HEK293 (cell line): ENCODE data around the gene FERMT3.

Experiments used
- CTCF ChIA-PET: fragments of 350-600 bp; formaldehyde crosslinking; extraction: SDS; loops from one replicate; lab custom pipeline; 2021; ENCODE audit warnings: antibody characterized with exemption; lab: Yijun Ruan, JAX
- POLR2A ChIA-PET: fragments of 300-600 bp; formaldehyde crosslinking; extraction: SDS; loops from one replicate; lab custom pipeline; 2020; ENCODE audit warnings: antibody characterized with exemption, inconsistent platforms; lab: Yijun Ruan, JAX
- H3K27ac ChIP-seq: fragments of 200-500 bp; sonication (Bioruptor generic); 2 replicates; pipeline ENCODE4 v1.5.1; 2014; ENCODE audit warnings: low read depth, low read length, control low read depth, inconsistent platforms; ENCODE audit errors: extremely low read depth
- H3K36me3 ChIP-seq, 2 experiments: fragments of 200-500 bp in 1 of 2; sonication (Bioruptor generic) in 1 of 2; 1 replicate in 1 of 2; 2 replicates in 1 of 2; pipeline ENCODE4 v1.5.1; 2014 to 2017; ENCODE audit warnings: inconsistent platforms in 2 of 2, low read length in 2 of 2; ENCODE audit not compliant: control insufficient read depth in 2 of 2, insufficient read depth in 1 of 2
- H3K4me1 ChIP-seq: fragments of 200-500 bp; sonication (Bioruptor generic); 2 replicates; pipeline ENCODE4 v1.5.1; 2014; ENCODE audit warnings: mild to moderate bottlenecking, low read length, inconsistent platforms; ENCODE audit not compliant: control insufficient read depth, insufficient read depth
- H3K4me3 ChIP-seq: 2 replicates; pipeline ENCODE4 v1.5.1; 2011; ENCODE audit warnings: low read depth, mild to moderate bottlenecking, control low read depth, low read length, moderate library complexity
- H3K9me3 ChIP-seq: fragments of 200-500 bp; sonication (Bioruptor generic); 2 replicates; pipeline ENCODE4 v1.5.1; 2014; ENCODE audit warnings: low read depth, low read length, inconsistent platforms; ENCODE audit not compliant: control insufficient read depth, insufficient read depth
- GLIS2 ChIP-seq: fragments of 450-650 bp; formaldehyde crosslinking; IDR thresholded peaks from 2 replicates; pipeline ENCODE4 v1.5.1; 2016; ENCODE audit warnings: missing biosample characterization, missing genetic modification characterization
- HOXA7 ChIP-seq: sonication (generic); formaldehyde crosslinking; IDR thresholded peaks from 2 replicates; pipeline ENCODE4 v1.8.1; 2022; ENCODE audit warnings: missing genetic modification reagents, borderline replicate concordance
- KLF1 ChIP-seq: fragments of 450-650 bp; formaldehyde crosslinking; IDR thresholded peaks from 2 replicates; pipeline ENCODE4 v1.5.1; 2016; ENCODE audit warnings: missing biosample characterization, missing genetic modification characterization
- KLF9 ChIP-seq: fragments of 450-650 bp; formaldehyde crosslinking; IDR thresholded peaks from 2 replicates; pipeline ENCODE4 v1.5.1; 2016; ENCODE audit warnings: missing biosample characterization, missing genetic modification characterization, low read depth
- MEIS1 ChIP-seq: sonication (generic); formaldehyde crosslinking; IDR thresholded peaks from 2 replicates; pipeline ENCODE4 v1.8.1; 2022; ENCODE audit warnings: missing genetic modification reagents, mild to moderate bottlenecking, borderline replicate concordance
- SALL2 ChIP-seq: fragments of 450-650 bp; formaldehyde crosslinking; IDR thresholded peaks from 2 replicates; pipeline ENCODE4 v1.5.0; 2017; ENCODE audit warnings: missing biosample characterization, mild to moderate bottlenecking, missing genetic modification characterization, borderline replicate concordance
- SP7 ChIP-seq: fragments of 450-650 bp; formaldehyde crosslinking; IDR thresholded peaks from 2 replicates; pipeline ENCODE4 v1.5.1; 2016; ENCODE audit warnings: missing biosample characterization, missing genetic modification characterization
- ZBTB17 ChIP-seq: fragments of 450-650 bp; formaldehyde crosslinking; IDR thresholded peaks from 2 replicates; pipeline ENCODE4 v1.5.1; 2016; ENCODE audit warnings: missing biosample characterization, missing genetic modification characterization
- ZBTB20 ChIP-seq: fragments of 450-650 bp; formaldehyde crosslinking; IDR thresholded peaks from 2 replicates; pipeline ENCODE4 v1.5.1; 2016; ENCODE audit warnings: missing biosample characterization, missing genetic modification characterization
- ZBTB48 ChIP-seq: fragments of 450-650 bp; formaldehyde crosslinking; IDR thresholded peaks from 2 replicates; pipeline ENCODE4 v1.5.1; 2016; ENCODE audit warnings: missing biosample characterization, missing genetic modification characterization
- ZBTB8A ChIP-seq: fragments of 450-650 bp; formaldehyde crosslinking; IDR thresholded peaks from 2 replicates; pipeline ENCODE4 v1.5.1; 2016; ENCODE audit warnings: missing biosample characterization, missing genetic modification characterization
- ZEB2 ChIP-seq: fragments of 450-650 bp; formaldehyde crosslinking; IDR thresholded peaks from 2 replicates; pipeline ENCODE4 v1.5.1; 2016; ENCODE audit warnings: missing biosample characterization, missing genetic modification characterization
- ZFHX2 ChIP-seq: fragments of 450-650 bp; formaldehyde crosslinking; conservative IDR thresholded peaks from 2 replicates; pipeline ENCODE4 v1.5.1; 2016; ENCODE audit warnings: missing biosample characterization, missing genetic modification characterization
- ZFP69B ChIP-seq: fragments of 450-650 bp; formaldehyde crosslinking; IDR thresholded peaks from 2 replicates; pipeline ENCODE4 v1.5.1; 2016; ENCODE audit warnings: missing biosample characterization, missing genetic modification characterization
- ZIC2 ChIP-seq: fragments of 450-650 bp; formaldehyde crosslinking; IDR thresholded peaks from 2 replicates; pipeline ENCODE4 v1.5.1; 2016; ENCODE audit warnings: missing biosample characterization, missing genetic modification characterization
- ZNF133 ChIP-seq: fragments of 450-650 bp; formaldehyde crosslinking; IDR thresholded peaks from 2 replicates; pipeline ENCODE4 v1.5.1; 2016; ENCODE audit warnings: missing biosample characterization, missing genetic modification characterization
- ZNF140 ChIP-seq: fragments of 450-650 bp; formaldehyde crosslinking; IDR thresholded peaks from 2 replicates; pipeline ENCODE4 v1.5.1; 2016; ENCODE audit warnings: missing biosample characterization, missing genetic modification characterization
- ZNF2 ChIP-seq: fragments of 450-650 bp; formaldehyde crosslinking; IDR thresholded peaks from 2 replicates; pipeline ENCODE4 v1.5.1; 2016; ENCODE audit warnings: missing biosample characterization, missing genetic modification characterization
- ZNF239 ChIP-seq: fragments of 450-650 bp; formaldehyde crosslinking; IDR thresholded peaks from 2 replicates; pipeline ENCODE4 v1.5.1; 2016; ENCODE audit warnings: missing biosample characterization, missing genetic modification characterization
- ZNF302 ChIP-seq: fragments of 450-650 bp; formaldehyde crosslinking; IDR thresholded peaks from 2 replicates; pipeline ENCODE4 v1.5.1; 2016; ENCODE audit warnings: missing biosample characterization, missing genetic modification characterization, low read depth
- ZNF335 ChIP-seq: fragments of 450-650 bp; formaldehyde crosslinking; conservative IDR thresholded peaks from 2 replicates; pipeline ENCODE4 v1.5.1; 2016; ENCODE audit warnings: missing biosample characterization, missing genetic modification characterization
- ZNF521 ChIP-seq: fragments of 450-650 bp; formaldehyde crosslinking; IDR thresholded peaks from 2 replicates; pipeline ENCODE4 v1.5.1; 2017; ENCODE audit warnings: missing biosample characterization, mild to moderate bottlenecking, missing genetic modification characterization
- ZNF530 ChIP-seq: fragments of 450-650 bp; formaldehyde crosslinking; IDR thresholded peaks from 2 replicates; pipeline ENCODE4 v1.5.1; 2016; ENCODE audit warnings: low read depth, missing biosample characterization, missing genetic modification characterization
- ZNF548 ChIP-seq: fragments of 450-650 bp; formaldehyde crosslinking; IDR thresholded peaks from 2 replicates; pipeline ENCODE4 v1.5.1; 2016; ENCODE audit warnings: missing biosample characterization, missing genetic modification characterization
- ZNF571 ChIP-seq: fragments of 450-650 bp; formaldehyde crosslinking; IDR thresholded peaks from 2 replicates; pipeline ENCODE4 v1.5.0; 2017; ENCODE audit warnings: missing biosample characterization, missing genetic modification characterization
- ZNF596 ChIP-seq: fragments of 450-650 bp; IDR thresholded peaks from 2 replicates; pipeline ENCODE4 v1.5.0; 2018; ENCODE audit warnings: missing biosample characterization, mild to moderate bottlenecking, missing genetic modification characterization, moderate library complexity
- ZNF623 ChIP-seq: fragments of 450-650 bp; formaldehyde crosslinking; IDR thresholded peaks from 2 replicates; pipeline ENCODE4 v1.5.1; 2016; ENCODE audit warnings: missing biosample characterization, missing genetic modification characterization
- ZNF747 ChIP-seq: fragments of 450-650 bp; formaldehyde crosslinking; IDR thresholded peaks from 2 replicates; pipeline ENCODE4 v1.5.1; 2016; ENCODE audit warnings: missing biosample characterization, missing genetic modification characterization
- ZNF76 ChIP-seq: fragments of 450-650 bp; formaldehyde crosslinking; IDR thresholded peaks from 2 replicates; pipeline ENCODE4; 2016; ENCODE audit warnings: low read depth, missing biosample characterization, missing genetic modification characterization, borderline replicate concordance
- ZNF837 ChIP-seq: fragments of 450-650 bp; formaldehyde crosslinking; IDR thresholded peaks from 2 replicates; pipeline ENCODE4 v1.5.1; 2016; ENCODE audit warnings: missing biosample characterization, missing genetic modification characterization
- ZXDB ChIP-seq: fragments of 450-650 bp; formaldehyde crosslinking; IDR thresholded peaks from 2 replicates; pipeline ENCODE4 v1.5.1; 2016; ENCODE audit warnings: missing biosample characterization, missing genetic modification characterization
- TF ChIP-seq, protein P1 (sequence below): fragments of 450-650 bp; formaldehyde crosslinking; IDR thresholded peaks from 2 replicates; pipeline ENCODE4 v1.5.1; 2016; ENCODE audit warnings: missing biosample characterization, missing genetic modification characterization

FERMT3 gene

DNA sequence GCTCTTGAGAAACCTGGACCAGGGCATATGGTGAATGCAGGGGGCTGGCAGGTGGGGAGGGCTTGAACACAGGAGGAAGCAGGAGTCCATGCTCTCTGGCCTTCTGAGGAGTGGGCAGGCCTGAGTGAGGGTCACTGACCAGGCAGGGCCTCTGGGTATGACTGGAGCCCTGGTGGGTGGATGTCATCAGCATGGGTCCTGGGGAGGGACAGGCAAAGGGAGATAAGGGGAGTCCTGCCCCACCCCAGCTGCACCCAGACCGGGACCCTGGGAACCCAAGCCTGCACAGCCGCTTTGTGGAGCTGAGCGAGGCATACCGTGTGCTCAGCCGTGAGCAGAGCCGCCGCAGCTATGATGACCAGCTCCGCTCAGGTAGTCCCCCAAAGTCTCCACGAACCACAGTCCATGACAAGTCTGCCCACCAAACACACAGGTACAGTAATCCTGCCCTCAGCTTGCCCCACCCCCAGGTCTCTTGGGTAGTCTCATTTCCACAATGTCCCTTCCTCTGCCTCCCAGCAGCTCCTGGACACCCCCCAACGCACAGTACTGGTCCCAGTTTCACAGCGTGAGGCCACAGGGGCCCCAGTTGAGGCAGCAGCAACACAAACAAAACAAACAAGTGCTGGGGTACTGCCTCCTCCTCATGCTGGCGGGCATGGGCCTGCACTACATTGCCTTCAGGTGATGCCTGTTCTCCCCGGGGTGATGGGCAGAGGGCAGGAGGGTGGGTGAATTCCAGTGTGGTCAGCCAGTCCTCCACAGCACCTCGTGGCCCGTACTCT is 25.9 kb downstream of the FERMT3 start:
- no peaks in the 10 kb centered on the region for H3K9me3 ChIP-seq
- CTCF ChIA-PET: interaction anchor here (0.6 to 2.3 kb wide), 5 partner anchors 18 to 395 kb away, joined by 3 to 12 read pairs (median 3); partner anchors contain the start of gene PLCB3
- no peak overlapping the region for H3K4me3 ChIP-seq
- H3K27ac ChIP-seq: no peak overlapping the region
- no peaks in the 10 kb centered on the region for H3K4me1 ChIP-seq
- TF ChIP-seq ZBTB20 (no peak), ZIC2 (peak; percentile 44)
- POLR2A ChIA-PET: interaction anchor here (0.7 to 3.5 kb wide), 4 partner anchors 9 to 173 kb away, joined by 3 to 18 read pairs (median 8); partner anchors contain the start of genes FKBP2 and STIP1
- peaks cover 0 to 14% of the 10 kb centered on the region in 2 experiments; a peak in 1 of 3 replicates for H3K36me3 ChIP-seq

DNA sequence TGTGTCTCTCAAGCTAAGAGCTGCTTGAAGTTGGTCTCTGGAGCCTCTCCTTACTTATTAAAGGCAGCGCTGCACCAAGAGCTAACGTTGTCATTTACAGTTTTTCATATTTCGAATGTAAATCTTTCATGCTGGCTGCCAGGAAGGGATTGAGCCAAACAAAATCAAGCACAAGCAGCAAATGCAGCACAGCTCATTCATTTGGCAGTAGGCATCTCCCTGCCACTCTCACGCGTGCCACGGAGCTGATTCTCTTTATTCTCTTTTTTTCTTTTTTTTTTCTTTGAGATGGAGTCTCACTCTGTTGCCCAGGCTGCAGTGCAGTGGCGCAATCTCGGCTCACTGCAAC is 26.4 kb downstream of the FERMT3 start:
- no peaks in the 10 kb centered on the region for H3K9me3 ChIP-seq
- no peak overlapping the region for H3K4me3 ChIP-seq
- no peak overlapping the region for H3K27ac ChIP-seq
- TF ChIP-seq GLIS2 (tag by site-specific recombination): no peak
- TF ChIP-seq ZNF133: no peak
- no peak for TF ChIP-seq ZNF548 (tag by site-specific recombination)
- no peak for TF ChIP-seq KLF9 (tag by site-specific recombination)
- TF ChIP-seq ZBTB48: no peak
- no peak for TF ChIP-seq ZNF596
- TF ChIP-seq ZNF571: no peak
- no peak for TF ChIP-seq ZNF521 (tag by site-specific recombination)
- no peak for TF ChIP-seq ZNF140 (tag by site-specific recombination)
- TF ChIP-seq ZBTB8A (tag by site-specific recombination): no peak
- TF ChIP-seq, protein P1, sequence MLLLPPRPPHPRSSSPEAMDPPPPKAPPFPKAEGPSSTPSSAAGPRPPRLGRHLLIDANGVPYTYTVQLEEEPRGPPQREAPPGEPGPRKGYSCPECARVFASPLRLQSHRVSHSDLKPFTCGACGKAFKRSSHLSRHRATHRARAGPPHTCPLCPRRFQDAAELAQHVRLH: no peak
- TF ChIP-seq MEIS1 (CRISPR knock-in tag): no peak
- no peak for TF ChIP-seq ZNF2 (tag by site-specific recombination)
- CTCF ChIA-PET: interaction anchor here (0.7 to 2.3 kb wide), 6 partner anchors 12 to 396 kb away, joined by 3 to 12 read pairs (median 3); partner anchors contain the start of gene PLCB3
- H3K36me3 ChIP-seq: peaks cover 0 to 20% of the 10 kb centered on the region in 2 experiments; a peak in 1 of 3 replicates
- POLR2A ChIA-PET: interaction anchor here (0.7 to 3.5 kb wide), 4 partner anchors 8 to 172 kb away, joined by 3 to 18 read pairs (median 8); partner anchors contain the start of genes FKBP2 and STIP1
- no peaks in the 10 kb centered on the region for H3K4me1 ChIP-seq

DNA sequence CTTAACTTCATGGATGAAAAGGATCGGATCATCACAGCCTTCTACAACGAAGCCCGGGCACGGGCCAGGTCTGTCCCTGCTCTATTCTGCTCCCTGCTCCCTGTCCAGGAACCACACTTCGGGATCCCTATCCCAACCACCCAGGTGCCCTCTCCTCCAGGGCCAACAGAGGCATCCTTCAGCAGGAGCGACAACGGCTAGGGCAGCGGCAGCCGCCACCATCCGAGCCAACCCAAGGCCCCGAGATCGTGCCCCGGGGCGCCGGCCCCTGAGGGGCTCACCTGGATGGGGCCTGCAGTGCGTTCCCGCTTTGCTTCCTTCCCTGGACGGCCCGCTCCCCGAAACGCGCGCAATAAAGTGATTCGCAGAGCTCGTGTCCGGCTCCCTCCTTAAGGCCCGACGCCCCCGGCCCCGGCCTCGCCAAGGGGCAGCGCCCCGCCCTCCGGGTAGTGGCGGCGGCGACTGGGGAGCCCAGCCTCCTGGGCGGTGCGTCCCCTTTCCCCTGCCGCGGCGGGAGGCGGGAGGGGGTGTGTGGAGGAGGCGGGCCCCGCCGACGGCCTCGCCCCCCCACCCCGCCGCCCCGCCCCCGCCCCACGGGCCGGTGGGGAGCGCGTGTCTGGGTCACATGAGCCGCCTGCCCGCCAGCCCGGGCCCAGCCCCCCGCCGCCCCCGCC is 27.5 kb downstream of the FERMT3 start, which contains the start of gene VEGFB:
Gene VEGFB, plus strand, starts transcription at position 672 of the 674 bp plus-strand sequence. CDS start 250 bp downstream, outside the sequence.
- ChIA-PET CTCF (interaction anchor here (1.2 kb wide), 1 partner anchor 36 kb away, joined by 3 read pairs; no protein-coding TSS in a partner anchor), POLR2A (interaction anchor here (2.6 to 3.5 kb wide), 2 partner anchors 11 to 49 kb away, joined by 8 to 18 read pairs; partner anchors contain the start of gene STIP1)
- Histone ChIP-seq H3K27ac (peak within 1 kb of the TSS; percentile 68; the same call in 1 of the 2 replicates), H3K36me3 (peaks cover 0 to 31% of the 10 kb centered on the region in 2 experiments; a peak in 1 of 3 replicates), H3K4me1 (no peaks in the 10 kb centered on the region), H3K4me3 (peak within 1 kb of the TSS; percentile 43), H3K9me3 (no peaks in the 10 kb centered on the region)
- TF ChIP-seq ZFHX2: peak; percentile 53
- no peak for TF ChIP-seq HOXA7 (CRISPR knock-in tag)
- no peak for TF ChIP-seq SALL2
- TF ChIP-seq ZBTB8A (tag by site-specific recombination): peak; percentile 58; the same call in 1 of the 2 replicates
- peak; percentile 74; the same call in 1 of the 2 replicates for TF ChIP-seq ZEB2 (tag by site-specific recombination)
- no peak for TF ChIP-seq ZNF76 (tag by site-specific recombination)
- no peak for TF ChIP-seq ZNF623 (tag by site-specific recombination)
- TF ChIP-seq ZFP69B: no peak
- TF ChIP-seq ZNF239 (tag by site-specific recombination): no peak
- TF ChIP-seq ZNF747 (tag by site-specific recombination): no peak
- no peak for TF ChIP-seq ZNF302
- TF ChIP-seq ZXDB (tag by site-specific recombination): peak; percentile 60; the same call in 1 of the 2 replicates
- no peak for TF ChIP-seq ZNF530
- TF ChIP-seq ZNF335 (tag by site-specific recombination): peak; percentile 89
- TF ChIP-seq SP7 (tag by site-specific recombination): peak; percentile 39; the same call in 1 of the 2 replicates
- no peak for TF ChIP-seq ZNF837 (tag by site-specific recombination)
- peak; percentile 74 for TF ChIP-seq GLIS2 (tag by site-specific recombination)
- TF ChIP-seq ZBTB17 (tag by site-specific recombination): peak; percentile 66
- peak; percentile 26; the same call in 1 of the 2 replicates for TF ChIP-seq KLF1
